ENCODE data around the gene GAL3ST2.

Gene GAL3ST2

DNA sequence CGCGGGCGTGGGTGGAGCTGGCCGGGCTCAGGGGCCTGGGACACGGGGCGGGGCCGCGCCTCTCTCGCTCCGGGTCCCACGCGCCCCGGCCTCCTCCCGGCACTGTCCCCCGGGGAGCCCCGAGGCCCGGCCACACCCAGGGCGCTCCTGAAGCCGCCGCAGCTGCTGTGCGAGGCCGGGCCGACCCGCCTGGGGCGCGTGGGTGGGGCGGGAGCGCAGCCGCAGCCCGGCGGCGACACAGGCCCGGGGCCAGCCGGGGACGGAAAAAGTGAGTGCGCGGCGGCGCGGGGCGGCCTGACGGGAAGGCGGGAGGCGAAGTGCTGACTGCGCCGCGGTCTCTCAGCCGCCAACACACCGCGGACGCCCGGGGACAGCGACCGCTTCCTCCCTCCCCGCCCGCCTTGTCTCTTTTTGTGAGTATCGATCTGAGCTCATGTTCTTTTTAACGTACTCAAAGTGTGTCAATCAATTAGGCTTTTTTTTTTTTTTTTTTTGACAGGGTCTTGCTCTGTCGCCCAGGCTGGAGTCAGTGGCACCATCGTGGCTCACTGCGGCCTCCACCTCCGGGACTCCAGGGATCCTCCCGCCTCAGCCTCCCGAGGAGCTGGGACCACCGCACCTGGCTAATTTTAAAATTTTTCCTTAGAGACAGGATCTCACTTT lies 67.6 kb downstream of the GAL3ST2 start:
- H3K4me3 ChIP-seq (ENCODE audit: low read depth, low read length): peak overlapping the region; percentile 13
- TF ChIP-seq, protein P1, sequence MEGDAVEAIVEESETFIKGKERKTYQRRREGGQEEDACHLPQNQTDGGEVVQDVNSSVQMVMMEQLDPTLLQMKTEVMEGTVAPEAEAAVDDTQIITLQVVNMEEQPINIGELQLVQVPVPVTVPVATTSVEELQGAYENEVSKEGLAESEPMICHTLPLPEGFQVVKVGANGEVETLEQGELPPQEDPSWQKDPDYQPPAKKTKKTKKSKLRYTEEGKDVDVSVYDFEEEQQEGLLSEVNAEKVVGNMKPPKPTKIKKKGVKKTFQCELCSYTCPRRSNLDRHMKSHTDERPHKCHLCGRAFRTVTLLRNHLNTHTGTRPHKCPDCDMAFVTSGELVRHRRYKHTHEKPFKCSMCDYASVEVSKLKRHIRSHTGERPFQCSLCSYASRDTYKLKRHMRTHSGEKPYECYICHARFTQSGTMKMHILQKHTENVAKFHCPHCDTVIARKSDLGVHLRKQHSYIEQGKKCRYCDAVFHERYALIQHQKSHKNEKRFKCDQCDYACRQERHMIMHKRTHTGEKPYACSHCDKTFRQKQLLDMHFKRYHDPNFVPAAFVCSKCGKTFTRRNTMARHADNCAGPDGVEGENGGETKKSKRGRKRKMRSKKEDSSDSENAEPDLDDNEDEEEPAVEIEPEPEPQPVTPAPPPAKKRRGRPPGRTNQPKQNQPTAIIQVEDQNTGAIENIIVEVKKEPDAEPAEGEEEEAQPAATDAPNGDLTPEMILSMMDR (IDR thresholded peaks at IDR 0.05; ENCODE audit: low read depth, low read length): no peak
- DNase-seq (ENCODE audit: low read depth, low spot score): peak; percentile 14
- in situ Hi-C loops (cut with HindIII; ENCODE audit: low sequenced_read_pairs): no loop called here

DNA sequence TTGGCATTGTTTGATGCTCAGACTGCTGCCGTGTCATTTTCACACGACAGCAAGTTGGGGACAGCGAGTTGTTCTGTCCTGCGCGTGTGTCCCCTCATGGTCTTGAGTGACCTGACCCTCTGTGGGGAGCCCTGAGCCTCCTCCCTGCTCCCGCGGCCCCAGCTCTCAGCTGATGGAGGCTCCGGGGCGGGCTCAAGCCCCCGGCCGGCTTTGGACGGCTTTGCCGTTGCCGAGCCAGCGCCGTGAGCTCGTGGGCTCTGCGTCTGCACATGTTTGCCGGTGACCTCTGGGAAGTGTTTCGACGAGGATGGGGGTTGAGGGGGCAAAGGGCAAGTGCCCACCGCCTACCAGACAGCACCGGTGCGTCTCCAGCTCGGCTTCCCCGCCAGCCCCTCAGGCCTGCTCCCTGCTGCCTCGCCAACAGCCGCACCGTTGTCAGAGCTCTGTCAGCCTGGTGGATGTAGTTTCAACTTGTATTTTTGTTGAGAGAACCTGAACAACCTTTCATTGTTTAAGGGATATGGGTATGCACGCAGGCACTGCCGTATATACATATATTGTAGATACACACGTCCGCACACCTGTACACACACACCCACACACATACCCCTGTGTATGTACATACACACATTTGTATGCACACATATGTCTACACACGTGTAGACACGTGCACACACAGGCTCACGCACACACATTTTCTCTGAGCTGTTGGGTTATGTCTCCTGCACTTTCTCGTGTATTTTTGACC lies 68.4 kb downstream of the GAL3ST2 start:
- in situ Hi-C loops (cut with HindIII; ENCODE audit: low sequenced_read_pairs): no loop called here
- TF ChIP-seq, protein P1 (IDR thresholded peaks at IDR 0.05; ENCODE audit: low read depth, low read length): no peak
- DNase-seq (ENCODE audit: low read depth, low spot score): no peak
- H3K4me3 ChIP-seq (ENCODE audit: low read depth, low read length): no peak overlapping the region

DNA sequence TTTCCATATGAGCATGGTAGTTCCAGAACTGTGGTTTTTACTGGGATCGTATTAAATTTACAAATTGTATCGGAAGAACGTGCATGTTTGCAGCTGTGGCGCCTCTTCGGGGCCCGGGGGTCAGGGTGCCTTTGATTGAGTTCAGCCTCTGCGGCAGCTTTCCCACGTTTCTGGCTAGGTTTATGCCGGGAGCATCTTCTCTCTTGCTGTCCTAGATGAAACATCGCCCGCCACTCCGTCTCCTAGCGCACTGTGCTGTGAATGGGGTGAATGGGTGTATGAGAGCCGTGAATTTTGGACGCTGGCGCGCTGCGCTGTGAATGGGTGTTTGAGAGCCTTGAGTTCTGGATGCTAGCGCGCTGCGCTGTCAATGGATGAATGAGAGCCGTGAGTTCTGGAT lies 69.8 kb downstream of the GAL3ST2 start:
- TF ChIP-seq, protein P1 (IDR thresholded peaks at IDR 0.05; ENCODE audit: low read depth, low read length): no peak
- in situ Hi-C loops (cut with HindIII; ENCODE audit: low sequenced_read_pairs): no loop called here
- DNase-seq (ENCODE audit: low read depth, low spot score): no peak
- no peak overlapping the region for H3K4me3 ChIP-seq (ENCODE audit: low read depth, low read length)

DNA sequence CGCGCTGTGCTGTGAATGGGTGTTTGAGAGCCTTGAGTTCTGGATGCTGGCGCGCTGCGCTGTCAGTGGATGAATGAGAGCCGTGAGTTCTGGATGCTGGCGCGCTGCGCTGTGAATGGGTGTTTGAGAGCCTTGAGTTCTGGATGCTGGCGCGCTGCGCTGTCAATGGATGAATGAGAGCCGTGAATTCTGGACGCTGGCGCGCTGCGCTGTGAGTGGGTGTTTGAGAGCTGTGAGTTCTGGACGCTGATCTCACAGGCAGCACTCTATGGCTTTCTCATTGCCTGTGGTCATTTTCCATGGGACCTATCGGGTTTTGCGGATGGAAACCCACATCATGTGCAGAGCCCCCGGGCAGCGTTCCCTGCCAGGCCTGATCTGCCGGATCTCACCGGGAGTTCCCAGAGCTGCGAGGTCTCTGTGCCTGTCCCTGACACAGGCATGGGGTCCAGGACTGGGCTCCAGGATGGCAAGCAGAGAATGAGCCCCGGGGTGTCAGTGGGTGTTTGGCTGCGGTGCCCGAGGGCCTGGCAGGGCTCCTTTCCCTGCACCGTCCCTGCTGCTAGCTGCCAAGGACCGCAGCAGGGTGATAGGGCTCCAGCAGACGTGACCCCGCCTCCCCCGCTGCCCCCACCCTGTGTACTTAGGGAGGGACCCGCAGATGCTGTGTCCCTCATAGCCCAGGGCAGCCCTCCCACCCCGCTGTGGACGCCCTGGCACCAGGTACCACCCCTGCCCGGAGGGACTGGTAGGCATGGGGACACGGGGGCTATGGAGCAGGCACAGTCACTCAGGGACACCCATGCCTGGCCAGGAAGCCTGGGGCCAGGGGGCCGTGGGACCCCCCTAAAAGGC lies 72.4 kb downstream of the GAL3ST2 start:
- TF ChIP-seq, protein P1 (IDR thresholded peaks at IDR 0.05; ENCODE audit: low read depth, low read length): no peak
- in situ Hi-C loops (cut with HindIII; ENCODE audit: low sequenced_read_pairs): no loop called here

DNA sequence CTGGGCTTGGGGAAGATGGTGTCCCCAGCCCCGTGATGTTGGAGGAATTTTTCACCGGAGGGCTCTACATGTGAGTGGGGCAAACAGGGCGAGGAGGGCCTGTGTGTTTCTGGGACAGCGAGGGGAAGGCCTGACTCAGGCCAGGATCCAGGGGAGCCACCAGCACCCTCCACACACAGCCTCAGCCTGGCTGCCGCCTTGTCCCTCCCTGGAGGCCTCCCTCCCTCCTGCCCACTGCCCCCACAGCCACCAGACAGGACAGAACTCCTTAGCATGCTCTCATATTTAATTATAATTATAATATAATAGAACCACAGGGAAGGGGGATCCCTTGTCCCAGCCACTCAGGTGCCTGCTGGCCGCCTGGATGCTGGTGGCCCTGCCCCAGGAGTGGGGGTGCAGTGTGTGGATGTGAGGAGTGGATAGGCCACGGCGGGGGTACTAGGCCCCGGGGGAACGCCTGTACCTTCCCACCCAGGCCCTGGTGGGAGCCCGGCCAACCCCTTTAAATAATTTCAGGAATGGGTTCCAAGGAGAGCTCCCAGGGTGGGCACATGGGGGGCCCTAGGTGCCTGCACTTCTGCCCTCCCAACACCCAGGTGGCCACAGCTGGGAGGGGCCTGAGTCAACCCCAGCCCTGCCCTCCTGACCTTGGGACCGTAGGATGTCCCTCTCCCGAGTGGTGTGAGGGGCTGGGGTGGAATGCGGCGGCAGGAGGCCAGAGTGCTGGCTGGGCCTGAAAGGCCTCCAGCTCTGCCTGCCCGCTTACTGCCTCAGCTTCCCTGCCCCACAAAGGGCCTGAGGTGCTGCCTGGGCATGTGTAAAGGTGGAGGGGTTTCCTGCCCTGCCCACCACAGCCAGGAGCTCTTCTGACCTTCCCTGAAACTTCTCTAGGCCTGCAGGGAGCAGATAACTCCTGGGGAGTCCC lies 73.3 kb downstream of the GAL3ST2 start:
- DNase-seq (ENCODE audit: low read depth, low spot score): no peak
- in situ Hi-C loops (cut with HindIII; ENCODE audit: low sequenced_read_pairs): no loop called here
- TF ChIP-seq, protein P1 (IDR thresholded peaks at IDR 0.05; ENCODE audit: low read depth, low read length): no peak

More for the DNA sequence above, 72.4 kb downstream of the GAL3ST2 start:
- no peak overlapping the region for H3K4me3 ChIP-seq (ENCODE audit: low read depth, low read length)
- DNase-seq (ENCODE audit: low read depth, low spot score): no peak

More for the DNA sequence above, 73.3 kb downstream of the GAL3ST2 start:
- no peak overlapping the region for H3K4me3 ChIP-seq (ENCODE audit: low read depth, low read length)

All from astrocyte of the spinal cord (primary cell).